ENCODE results near the gene LARP4.

GRCh38 chr12:50508414-50508813 is 107.7 kb downstream of the LARP4 start:
- TF ChIP-seq POLR2A (IDR thresholded peaks at IDR 0.05; ENCODE audit: low read depth, low read length) (no peak), POLR2AphosphoS5 (IDR thresholded peaks at IDR 0.05; ENCODE audit: low read depth, low read length) (no peak), TAF1 (IDR thresholded peaks at IDR 0.05; ENCODE audit: low read depth, low read length) (no peak), PAX5 (IDR thresholded peaks at IDR 0.05; ENCODE audit: insufficient read depth, low read length, severe bottlenecking) (no peak)

Data from GM12891 (cell line).